Endothelial cell (in vitro differentiated cells): ENCODE results near the gene LCE4A. TPM values are rescaled to one million over a fixed set of nuclear protein-coding genes. Genes with fewer than 3 reads are reported as not detected.

Source experiments
- DNase-seq: peaks from one replicate; pipeline ENCODE4 v3.0.0; 2021; ENCODE audit warnings: low spot score
- H3K27ac Mint-ChIP-seq: one replicate; pipeline ENCODE4 v1.8.0; 2021; ENCODE audit warnings: mixed read lengths, inconsistent platforms; ENCODE audit not compliant: unreplicated experiment
- H3K27me3 Mint-ChIP-seq: one replicate; pipeline ENCODE4 v1.8.0; 2021; ENCODE audit warnings: mild to moderate bottlenecking, moderate library complexity, mixed read lengths, inconsistent platforms; ENCODE audit not compliant: unreplicated experiment
- H3K36me3 Mint-ChIP-seq: one replicate; pipeline ENCODE4 v1.8.0; 2021; ENCODE audit warnings: mild to moderate bottlenecking, low read depth, mixed read lengths, inconsistent platforms; ENCODE audit not compliant: unreplicated experiment
- H3K4me1 Mint-ChIP-seq: one replicate; pipeline ENCODE4 v1.8.0; 2021; ENCODE audit warnings: mild to moderate bottlenecking, mixed read lengths, inconsistent platforms; ENCODE audit not compliant: unreplicated experiment
- H3K4me3 Mint-ChIP-seq: one replicate; pipeline ENCODE4 v1.8.0; 2021; ENCODE audit warnings: mild to moderate bottlenecking, mixed read lengths, inconsistent platforms; ENCODE audit not compliant: unreplicated experiment
- H3K9me3 Mint-ChIP-seq: one replicate; pipeline ENCODE4 v1.8.0; 2021; ENCODE audit warnings: mixed read lengths, inconsistent platforms; ENCODE audit not compliant: unreplicated experiment
- total RNA-seq: library from RNA; stranded (reverse); fragmentation: NEBNext Ultra II Directional; extraction: Animal tissue kit (Norgen Biotek cat#: 25700); gene quantifications from one replicate; pipeline ENCODE4 v1.2.1, GENCODE V29; 2021; ENCODE audit not compliant: unreplicated experiment
- TF ChIP-seq, protein P1 (sequence below): fragments of 200-600 bp; sonication (generic); IDR thresholded peaks from one replicate; pipeline ENCODE4 v1.5.0; 2021; ENCODE audit warnings: antibody characterized with exemption; ENCODE audit not compliant: unreplicated experiment

Gene LCE4A
- total RNA-seq, 1 donor from 2014 or later, result not detected

DNA sequence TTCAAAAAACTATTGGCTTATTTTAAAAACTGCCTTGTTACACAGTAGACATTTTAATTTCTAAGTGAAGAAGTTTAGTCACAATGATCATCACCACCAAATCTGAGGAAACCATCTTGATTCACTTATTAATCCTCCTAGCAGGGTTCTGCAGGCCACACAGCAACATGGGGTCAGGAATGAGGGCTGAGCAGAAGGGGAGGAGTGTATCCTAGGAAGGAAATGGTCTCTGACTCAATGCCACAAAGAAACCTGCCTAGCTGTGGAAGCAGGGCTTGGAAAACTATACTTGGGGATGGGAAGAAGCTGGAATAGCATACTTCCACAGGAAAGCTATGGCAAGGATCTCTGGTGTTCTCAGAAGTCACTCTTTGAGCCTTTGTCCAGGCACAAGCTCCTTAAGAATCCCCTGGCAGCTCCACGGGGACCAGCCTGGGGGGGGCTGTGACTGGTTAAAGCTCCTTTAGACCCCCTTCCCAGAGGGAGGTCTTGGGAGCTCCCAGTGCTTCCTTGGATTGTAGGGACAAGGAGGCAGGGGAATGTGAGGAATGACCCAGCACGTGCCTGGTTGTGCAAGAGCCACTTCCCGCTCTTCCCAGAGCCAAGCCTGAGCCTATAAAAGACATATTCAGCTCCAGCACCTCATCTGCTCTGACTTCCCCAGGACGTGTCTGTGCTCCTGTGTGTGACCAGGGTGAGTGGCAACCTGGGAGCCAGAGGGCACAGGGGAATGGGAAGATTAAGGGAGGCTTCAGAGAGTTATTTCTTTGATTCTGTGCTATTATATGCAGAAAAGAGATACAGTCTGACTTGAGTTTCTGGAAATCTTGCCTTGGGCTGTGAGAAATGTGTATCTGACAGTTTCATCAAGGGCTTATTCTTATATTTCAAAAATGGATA lies 10.0 kb upstream of the LCE4A start, which contains the start of gene LCE2A:
Gene LCE2A (plus strand): TSS at position 645 of the 900 bp plus-strand sequence. CDS start 557 bp downstream, outside the sequence.
- Mint-ChIP-seq H3K4me1 (no peaks in the 10 kb centered on the region), H3K9me3 (no peaks in the 10 kb centered on the region), H3K27ac (no peak within 1 kb of the TSS), H3K36me3 (no peaks in the 10 kb centered on the region), H3K4me3 (no peak within 1 kb of the TSS), H3K27me3 (no peaks in the 10 kb centered on the region)
- no peak for DNase-seq
- TF ChIP-seq, protein P1, sequence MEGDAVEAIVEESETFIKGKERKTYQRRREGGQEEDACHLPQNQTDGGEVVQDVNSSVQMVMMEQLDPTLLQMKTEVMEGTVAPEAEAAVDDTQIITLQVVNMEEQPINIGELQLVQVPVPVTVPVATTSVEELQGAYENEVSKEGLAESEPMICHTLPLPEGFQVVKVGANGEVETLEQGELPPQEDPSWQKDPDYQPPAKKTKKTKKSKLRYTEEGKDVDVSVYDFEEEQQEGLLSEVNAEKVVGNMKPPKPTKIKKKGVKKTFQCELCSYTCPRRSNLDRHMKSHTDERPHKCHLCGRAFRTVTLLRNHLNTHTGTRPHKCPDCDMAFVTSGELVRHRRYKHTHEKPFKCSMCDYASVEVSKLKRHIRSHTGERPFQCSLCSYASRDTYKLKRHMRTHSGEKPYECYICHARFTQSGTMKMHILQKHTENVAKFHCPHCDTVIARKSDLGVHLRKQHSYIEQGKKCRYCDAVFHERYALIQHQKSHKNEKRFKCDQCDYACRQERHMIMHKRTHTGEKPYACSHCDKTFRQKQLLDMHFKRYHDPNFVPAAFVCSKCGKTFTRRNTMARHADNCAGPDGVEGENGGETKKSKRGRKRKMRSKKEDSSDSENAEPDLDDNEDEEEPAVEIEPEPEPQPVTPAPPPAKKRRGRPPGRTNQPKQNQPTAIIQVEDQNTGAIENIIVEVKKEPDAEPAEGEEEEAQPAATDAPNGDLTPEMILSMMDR, result no peak

DNA sequence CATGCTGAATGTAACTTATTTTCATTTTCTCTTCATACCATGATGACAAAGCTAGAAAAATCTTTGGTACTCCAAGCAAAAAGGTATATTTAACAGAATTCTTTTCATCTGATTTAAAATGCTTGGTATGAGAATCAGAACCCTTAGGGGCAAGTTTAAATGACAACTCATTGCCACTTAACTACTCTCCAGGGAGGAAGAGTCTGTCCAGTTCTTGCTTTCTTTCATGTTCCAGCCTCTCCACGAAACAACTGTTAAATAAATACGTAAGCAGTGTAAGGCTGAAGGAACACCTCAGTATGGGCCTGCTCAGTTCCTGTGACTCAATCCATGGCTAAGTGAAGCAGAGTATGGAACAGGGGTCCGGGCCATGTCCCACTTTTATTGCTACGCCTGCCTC lies 8.2 kb upstream of the LCE4A start:
- Mint-ChIP-seq H3K27me3 (no peaks in the 10 kb centered on the region), H3K36me3 (no peaks in the 10 kb centered on the region), H3K4me3 (no peak overlapping the region), H3K4me1 (no peaks in the 10 kb centered on the region), H3K27ac (no peak overlapping the region), H3K9me3 (no peaks in the 10 kb centered on the region)
- DNase-seq, result no peak
- TF ChIP-seq, protein P1, result no peak

DNA sequence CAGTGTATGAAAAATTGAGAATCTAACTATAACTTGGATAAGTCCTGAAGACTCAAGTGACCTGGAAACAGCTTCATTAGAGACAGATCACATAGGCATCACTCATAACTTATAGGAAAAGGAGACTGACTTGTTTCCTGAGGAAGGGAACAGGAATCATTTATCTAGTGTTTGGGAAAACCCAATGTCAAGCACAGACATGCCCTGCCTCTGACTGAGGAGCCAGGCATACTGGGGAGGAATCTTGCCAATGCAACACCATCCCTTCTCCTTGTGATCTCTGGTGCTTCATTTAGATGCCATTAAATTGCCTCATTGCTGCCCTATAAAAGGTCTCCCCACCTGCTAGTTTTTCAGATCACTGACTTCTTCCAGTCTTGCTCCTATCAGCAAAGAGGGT lies 10.3 kb downstream of the LCE4A start:
- Mint-ChIP-seq H3K4me3 (no peak overlapping the region), H3K36me3 (no peaks in the 10 kb centered on the region), H3K27ac (no peak overlapping the region), H3K27me3 (no peaks in the 10 kb centered on the region), H3K4me1 (no peaks in the 10 kb centered on the region), H3K9me3 (no peaks in the 10 kb centered on the region)
- DNase-seq, result no peak
- TF ChIP-seq, protein P1, result no peak

DNA sequence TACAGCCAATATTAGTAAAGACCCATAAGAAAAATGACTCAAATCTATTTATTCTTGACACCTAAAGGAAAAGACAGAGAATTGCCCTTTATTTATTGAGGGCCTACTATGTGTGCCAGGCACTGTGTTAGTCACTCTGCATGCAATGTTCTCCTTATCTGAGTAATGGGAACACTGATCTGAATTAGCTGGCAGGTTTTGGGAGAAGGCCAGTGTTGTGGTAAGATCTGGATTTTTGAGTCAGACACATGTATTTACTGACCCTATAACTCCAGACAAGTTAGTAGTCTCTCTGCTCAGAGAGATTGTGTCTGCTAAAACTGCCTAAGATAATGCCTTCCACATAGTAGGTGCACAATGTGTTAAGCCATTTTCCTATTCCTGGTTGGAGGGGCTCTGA lies 17.3 kb downstream of the LCE4A start:
- Mint-ChIP-seq H3K9me3 (no peaks in the 10 kb centered on the region), H3K27ac (no peak overlapping the region), H3K27me3 (peaks cover 2% of the 10 kb centered on the region), H3K4me1 (no peaks in the 10 kb centered on the region), H3K4me3 (no peak overlapping the region), H3K36me3 (no peaks in the 10 kb centered on the region)
- TF ChIP-seq, protein P1, result no peak
- DNase-seq, result no peak

DNA sequence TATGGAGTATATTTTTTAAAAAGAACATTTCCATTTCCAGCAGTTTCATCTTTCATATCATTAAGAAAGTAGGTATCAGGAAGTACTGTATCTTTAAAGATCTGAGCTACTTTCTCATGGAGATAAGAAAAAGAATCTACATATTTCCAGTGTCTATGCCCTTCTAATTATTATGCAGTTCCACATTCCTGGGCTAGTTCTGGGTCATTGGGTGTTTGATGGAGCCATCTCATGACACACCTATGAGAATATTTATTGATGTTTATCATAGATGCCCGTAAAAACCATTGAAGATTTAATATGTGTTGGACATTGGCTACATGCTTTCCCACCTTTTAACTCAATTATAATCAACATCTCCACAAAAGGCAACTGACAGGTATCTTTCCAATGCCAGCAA lies 21.0 kb downstream of the LCE4A start:
- Mint-ChIP-seq H3K4me3 (no peak overlapping the region), H3K36me3 (no peaks in the 10 kb centered on the region), H3K4me1 (no peaks in the 10 kb centered on the region), H3K9me3 (no peaks in the 10 kb centered on the region), H3K27ac (no peak overlapping the region), H3K27me3 (peaks cover 2% of the 10 kb centered on the region)
- DNase-seq, result no peak
- TF ChIP-seq, protein P1, result no peak
